Stomach (tissue), 4 donors: ENCODE measurements around the gene SLC5A10.
"Not testable (repeated sequence)": the region's sequence is repeated elsewhere in the genome, so short reads cannot be mapped to it uniquely, and the experiment has no call there.

Experiments
- CTCF ChIP-seq, 7 experiments: fragments of 450-650 bp in 4 of 7; fragments of 200-600 bp in 3 of 7; sonication (generic) in 3 of 7; IDR thresholded peaks; one replicate each; pipeline ENCODE4 v1.5.1; 2016 to 2019; ENCODE audit warnings: antibody characterized with exemption in 7 of 7, control low read depth in 2 of 7, mild to moderate bottlenecking in 1 of 7
- POLR2A ChIP-seq, 4 donors: fragments of 450-650 bp; IDR thresholded peaks; one replicate each; pipeline ENCODE4 v1.6.1; 2016; ENCODE audit warnings: antibody characterized with exemption in 4 of 4, control low read depth in 2 of 4, mild to moderate bottlenecking in 1 of 4, moderate library complexity in 1 of 4
- POLR2AphosphoS5 ChIP-seq, 3 donors: sonication (generic); formaldehyde crosslinking; IDR thresholded peaks; one replicate each; pipeline ENCODE4 v1.6.1; 2016; ENCODE audit warnings: antibody characterized with exemption in 3 of 3

- not testable (repeated sequence) for TF ChIP-seq CTCF, POLR2A, POLR2AphosphoS5 (IDR thresholded peaks at IDR 0.05)
These were observed 80.5 kb downstream of the SLC5A10 start for GRCh38 chr17:19032377-19032988.
